ENCODE data around the gene MAGI1.
A peak's percentile ranks its signal among the peaks of the same experiment; 100 is the strongest.
"Not testable (repeated sequence)": the region's sequence is repeated elsewhere in the genome, so short reads cannot be mapped to it uniquely, and the experiment has no call there.

MAGI1 gene

DNA sequence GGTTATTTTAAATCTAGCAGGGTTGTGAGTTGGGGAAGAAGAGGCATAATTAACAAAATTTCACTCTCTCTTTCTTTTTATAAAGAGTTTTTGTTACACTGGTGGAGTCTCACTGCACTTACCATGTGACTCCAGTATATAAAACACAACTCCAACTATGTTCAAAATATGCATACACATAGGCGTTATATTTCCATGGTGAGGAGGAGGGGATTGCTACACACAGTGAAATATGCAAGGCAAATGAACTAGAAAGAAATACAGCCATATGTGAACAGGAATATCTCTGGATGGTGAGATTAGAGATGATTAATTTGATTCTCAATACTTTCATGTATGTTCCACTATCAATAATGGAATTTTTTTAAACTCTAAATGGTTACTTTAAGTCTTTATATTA lies 385.0 kb downstream of the MAGI1 start:
- DNase-seq, result no peak

DNA sequence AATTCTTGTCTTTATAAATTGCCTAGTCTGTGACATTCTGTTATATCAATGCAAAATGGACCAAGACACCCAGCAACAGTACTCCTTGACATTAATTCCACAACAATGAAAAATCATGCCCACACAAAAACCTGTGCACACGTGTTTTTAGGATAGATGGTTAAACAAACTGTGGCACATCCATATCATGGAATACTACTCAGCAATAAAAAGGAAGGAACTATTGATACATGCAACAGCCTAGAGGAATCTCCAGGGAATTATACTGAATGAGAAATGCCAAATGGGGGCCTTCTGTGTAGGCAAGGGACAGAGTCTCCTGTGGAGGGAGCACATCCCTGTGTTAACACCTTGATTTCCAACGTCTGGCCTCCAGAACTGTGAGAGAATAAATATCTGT lies 388.5 kb downstream of the MAGI1 start:
- DNase-seq, result no peak

DNA sequence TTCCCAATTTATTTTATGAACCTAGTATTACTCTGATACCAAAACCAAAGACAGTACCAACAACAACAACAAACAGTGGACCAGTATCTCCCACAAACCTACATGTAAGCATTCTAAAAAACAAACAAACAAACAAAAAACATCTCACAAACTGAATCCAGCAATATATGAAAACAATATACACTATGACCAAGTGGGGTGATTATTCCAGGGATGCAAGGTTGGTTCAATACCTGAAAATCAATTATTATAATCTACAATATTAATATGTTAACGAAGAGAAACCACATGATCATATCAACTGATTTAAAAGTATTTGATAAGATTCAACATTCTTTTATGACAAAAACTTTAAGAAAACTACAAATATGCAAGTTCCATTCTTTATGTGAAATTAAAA lies 391.3 kb downstream of the MAGI1 start:
- no peak for DNase-seq

DNA sequence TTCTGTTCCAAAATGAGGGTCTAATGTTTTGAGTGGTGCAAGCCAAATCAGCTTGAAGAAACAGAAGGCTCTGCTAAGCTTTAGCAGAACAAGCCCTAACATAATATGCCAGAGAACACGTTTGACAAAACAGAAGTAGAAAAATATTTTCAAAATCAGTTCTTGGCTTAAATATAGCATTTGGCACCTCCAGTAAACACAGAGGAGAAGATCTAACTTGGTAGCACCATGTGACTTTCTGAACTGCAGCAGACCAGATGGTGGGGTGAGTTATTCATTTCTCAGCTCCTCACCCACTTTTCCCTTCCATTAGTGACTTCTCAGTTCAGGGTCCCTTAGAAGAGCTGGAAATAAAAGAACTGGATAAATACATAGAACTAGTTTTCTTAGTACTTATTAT lies 395.8 kb downstream of the MAGI1 start:
- DNase-seq, result no peak

DNA sequence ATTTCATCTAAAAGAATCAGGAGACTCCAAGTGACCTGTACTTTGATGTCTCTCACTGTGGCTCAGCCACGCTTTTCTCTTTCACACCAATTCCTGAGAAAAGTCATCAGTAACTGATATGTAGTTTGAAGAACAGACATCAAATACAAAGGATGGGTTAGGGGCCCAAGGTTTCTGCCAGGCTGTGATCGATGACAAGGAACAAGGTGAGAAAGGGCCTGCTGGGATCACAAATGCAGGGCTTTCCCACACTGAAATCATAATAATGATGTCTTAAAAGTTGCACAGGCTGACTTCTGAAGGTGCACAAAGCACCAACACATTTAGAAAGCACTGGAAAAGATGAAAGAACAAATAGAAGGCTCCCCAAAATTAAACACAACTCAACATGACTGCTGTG lies 396.9 kb downstream of the MAGI1 start:
- no peak for DNase-seq

DNA sequence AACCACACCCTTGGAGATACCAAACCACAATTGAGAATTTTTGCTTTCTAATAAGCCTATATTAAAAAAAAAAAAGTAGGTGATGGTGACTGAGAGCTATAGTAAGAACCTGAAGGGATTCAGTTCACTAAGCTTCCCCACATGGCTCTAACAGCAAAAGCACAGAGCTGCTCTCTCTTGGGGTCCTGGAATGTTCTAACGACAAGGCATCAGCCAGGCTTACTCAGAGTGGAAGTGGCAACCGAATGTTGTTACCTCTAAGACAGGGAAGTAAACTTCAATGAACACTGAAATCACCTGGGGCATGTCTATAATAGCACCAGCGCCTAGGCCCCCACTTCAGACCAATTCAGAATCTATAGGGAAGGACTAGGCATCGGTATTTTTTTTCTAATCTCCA lies 397.7 kb downstream of the MAGI1 start:
- no peak for DNase-seq

DNA sequence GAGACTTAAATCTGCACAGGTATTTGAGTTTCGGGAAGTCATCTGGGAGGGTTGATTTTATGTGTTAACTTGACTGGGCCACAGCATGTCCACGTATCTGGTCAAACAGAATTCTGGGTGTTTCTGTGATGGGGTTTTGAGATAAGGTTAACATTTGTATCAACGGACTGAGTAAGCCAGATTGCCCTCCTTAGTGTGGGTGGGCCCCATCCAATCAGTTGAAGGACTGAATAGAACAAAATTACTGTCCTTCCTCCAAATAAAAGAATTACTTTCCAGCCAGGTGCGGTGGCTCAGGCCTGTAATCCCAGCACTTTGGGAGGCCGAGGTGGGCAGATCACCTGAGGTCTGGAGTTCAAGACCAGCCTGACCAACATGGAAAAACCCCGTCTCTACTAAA lies 399.3 kb downstream of the MAGI1 start:
- no peak for DNase-seq

DNA sequence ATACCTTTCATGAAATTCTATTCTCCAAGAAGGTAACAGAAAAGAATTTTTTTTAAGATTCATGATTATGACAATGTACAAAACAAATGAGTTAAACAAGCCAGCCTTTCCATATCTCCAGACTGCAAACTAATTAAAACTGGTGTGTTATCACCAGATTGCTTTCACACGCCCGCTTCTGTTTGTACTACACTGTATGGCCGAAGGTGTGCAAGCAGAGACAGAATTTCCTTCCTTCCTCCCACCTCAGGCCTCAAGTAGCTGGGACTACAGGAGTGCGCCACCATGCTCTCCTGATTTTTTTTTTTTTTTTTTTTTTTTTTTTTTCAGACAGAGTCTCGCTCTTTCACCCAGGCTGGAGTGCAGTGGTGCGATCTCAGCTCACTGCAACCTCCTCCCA lies 400.4 kb downstream of the MAGI1 start:
- no peak for DNase-seq

DNA sequence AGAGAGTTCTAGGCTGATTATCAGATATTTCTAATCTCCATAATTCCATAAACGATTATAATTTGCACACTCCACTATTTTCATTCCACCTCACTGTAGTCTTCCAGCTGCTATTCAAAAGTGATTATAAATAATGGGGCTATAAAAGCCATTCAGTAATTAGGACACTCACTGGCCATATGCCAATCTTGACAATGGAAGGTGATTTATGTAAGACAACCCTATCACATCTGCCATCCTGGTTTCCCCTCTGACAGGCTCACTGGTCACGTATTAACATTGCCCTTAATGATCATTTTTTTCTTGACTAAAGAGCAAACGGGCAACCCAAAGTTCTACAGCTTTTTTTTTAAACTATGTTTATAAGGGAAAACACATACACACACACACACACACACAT lies 402.4 kb downstream of the MAGI1 start:
- DNase-seq, result no peak

DNA sequence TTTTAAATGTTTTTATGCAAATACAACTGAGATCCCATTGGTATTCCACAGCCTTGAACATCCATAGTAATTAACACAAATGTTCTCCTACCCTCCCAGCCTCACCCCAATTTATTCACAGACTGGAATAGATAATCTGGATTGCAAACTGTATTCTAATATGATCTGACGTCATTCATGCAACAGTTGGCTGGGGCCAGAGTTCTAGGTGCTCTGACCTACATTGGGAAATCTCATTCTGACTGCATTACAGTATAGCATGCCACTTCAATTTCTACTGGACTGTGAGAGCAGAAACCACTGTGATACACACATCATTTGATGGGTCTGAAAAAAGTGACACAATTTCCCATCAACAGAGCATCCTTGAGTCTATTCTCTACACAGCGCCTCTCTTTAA lies 403.1 kb downstream of the MAGI1 start:
- DNase-seq, result no peak

DNA sequence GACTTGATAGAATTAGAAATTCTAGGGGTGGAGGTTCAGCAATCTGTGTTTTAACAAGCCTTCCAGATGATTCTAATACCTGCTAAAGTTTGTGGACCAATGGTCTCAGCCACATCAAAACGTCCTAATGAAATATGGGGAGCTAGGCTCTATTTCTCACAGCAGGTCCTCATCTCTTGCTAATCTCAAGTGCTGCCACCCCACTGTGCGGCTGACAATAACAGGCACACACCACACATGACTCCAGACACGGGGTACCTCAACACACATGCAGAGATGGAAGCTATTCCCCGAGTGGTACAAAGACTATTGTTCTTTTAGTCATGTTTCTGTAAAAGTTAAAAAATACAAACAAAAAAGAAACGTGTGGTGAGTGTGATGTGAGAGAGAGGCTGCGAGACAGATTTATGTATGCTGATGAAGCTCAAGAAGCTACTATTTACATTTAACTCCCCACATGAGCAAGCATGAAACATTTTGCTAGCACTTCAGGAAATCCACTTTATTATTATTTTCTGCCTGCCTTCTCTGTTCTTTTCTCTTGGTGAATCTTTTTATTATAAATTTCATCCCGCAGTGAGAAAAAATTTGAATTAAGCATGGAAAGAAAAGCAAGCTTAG lies 405.6 kb downstream of the MAGI1 start:
- DNase-seq, result no peak

DNA sequence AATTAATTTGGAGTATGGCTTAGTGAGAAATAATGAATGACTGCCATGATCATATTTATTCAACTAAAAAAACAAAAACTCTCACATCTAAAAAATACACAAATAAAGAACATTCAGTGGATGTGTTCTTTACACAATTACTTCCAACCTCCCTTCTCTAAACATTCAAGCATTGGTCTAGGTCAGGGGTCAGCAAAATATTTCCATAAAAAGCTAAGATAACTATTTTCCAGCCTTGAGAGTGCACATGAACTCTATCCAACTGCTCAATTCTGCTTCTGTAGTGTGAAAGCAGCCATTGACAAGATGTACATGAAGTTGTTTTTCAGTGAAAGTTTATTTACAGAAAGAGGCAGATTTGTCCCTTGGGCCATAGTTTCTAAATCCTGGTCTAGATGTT lies 406.3 kb downstream of the MAGI1 start:
- no peak for DNase-seq

DNA sequence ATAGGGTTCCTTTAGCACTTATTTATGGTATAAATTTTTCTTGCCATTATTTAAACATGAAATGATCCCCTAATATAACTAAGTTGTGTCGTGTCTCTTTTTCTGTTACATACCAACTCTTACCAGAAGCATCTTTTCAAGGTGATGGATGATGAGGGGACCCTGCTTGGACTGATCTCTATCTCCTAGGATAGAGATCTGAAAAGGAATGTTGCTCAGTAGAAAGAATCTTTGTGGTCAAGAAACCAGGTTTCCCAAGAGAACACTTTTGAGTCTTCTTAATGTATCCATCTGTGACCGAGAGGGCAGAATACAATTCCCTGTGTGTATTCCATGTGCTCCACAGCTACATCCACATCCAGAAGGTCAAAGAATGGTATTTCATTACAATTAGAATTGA lies 409.7 kb downstream of the MAGI1 start:
- DNase-seq, result no peak

DNA sequence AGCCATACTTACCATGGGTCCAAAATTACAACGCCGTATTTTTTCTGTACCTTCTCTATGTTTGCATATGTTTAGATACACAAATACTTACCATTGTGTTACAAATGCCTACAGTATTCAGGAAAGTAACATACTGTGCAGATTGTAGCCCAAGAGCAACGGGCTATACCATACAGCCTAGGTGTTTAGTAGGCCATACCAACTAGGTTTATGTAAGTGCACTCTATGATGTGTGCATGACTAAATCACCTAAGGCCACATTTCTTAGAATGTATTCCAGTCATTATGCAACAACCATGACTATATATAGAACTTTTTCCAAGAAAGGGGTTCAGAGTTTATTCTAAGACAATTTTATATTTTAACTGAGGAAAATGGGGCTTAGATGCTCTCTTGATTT lies 411.7 kb downstream of the MAGI1 start:
- DNase-seq, result peak; percentile 4

DNA sequence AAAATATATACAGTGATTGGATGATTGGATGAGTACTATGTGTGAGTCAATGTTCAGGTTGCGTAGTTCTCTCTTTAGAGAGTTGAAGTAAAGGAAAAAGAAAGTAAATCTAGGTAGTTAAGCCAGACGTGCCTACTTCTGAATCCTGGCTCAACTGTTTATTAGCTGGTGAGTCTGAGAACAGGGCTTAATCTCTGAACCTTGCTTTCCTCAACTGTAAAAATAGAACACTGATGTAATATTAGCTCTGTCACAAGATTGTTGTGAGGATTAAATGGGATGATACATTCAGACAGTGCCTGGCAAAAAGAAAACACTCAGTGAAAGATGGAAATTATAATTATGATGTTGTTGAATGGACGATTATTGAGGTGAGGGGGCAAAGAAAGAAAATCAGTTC lies 413.4 kb downstream of the MAGI1 start:
- DNase-seq, result no peak

DNA sequence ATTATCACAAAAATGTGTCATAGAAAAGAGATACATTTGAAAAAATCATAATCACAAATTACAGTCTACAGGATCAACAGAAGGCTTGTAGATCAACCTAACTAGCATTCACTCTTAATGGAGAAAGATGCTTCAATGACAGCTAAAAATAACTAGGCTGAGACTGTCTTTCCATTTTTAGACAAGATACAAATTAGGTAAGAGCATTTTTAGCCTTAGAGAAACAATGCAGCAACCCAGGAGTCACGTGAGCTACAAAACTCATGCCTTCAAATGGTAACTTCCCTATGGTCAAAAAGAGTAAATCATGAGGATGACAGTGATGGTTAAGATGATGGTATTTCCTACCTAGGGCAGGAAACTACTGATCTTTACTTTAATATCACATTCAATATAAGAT lies 415.4 kb downstream of the MAGI1 start:
- DNase-seq, result no peak

DNA sequence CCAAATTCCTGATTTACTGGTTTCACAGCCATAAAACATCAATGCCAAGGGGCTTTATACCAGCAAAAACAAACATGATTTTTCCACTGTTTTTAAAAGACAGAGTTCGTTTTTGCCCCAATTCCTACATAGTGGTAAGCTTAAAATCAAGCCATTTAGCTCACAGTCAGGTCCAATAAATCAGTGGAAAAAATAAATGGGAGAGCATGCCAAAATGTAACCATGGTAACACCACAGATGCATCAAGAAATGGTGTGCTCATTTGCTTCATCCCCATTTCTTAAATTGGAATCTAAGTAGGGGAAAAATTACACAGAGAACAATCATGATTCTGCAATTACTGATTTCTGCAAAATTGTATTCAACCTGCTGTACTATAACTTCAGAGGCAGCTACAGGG lies 418.8 kb downstream of the MAGI1 start:
- DNase-seq, result no peak

DNA sequence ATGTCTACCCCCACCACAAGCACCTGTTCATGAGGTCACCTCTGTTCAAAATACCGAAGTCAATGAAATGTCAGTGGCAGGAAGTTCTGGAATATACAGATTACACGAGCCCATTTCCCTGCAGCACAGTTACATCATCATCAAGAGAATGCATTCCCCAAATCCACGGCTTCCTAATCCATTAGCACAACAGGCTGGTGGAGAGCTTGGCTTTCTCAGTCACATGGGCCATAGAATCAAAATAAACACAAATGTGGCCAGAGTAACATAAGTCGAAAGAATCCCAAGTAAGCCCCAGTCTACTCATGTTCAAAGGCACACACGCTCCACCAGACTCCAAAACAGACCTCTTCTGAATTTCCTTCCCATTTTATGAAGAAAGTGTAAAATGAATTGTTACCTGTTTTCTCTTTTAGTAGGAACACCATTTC lies 419.3 kb downstream of the MAGI1 start:
- peak; percentile 31 for DNase-seq

DNA sequence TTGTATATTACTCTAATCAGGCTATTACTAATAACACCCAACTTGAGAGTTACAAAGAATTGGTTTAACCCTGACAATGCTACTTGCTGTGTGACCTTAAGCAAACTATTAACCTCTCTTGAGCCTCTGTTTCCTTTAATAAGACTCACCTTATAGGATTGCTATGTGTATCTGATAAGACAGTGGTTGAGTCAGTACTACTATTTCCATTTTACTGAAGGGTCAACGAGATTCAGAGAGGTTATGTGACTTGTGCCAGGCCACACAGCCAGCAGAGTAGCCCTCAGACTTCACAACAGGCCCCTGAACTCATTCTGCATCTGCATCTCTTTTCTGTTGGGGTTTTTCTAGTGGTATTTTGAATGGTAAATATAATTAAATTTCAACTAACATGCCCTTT lies 420.1 kb downstream of the MAGI1 start:
- no peak for DNase-seq

DNA sequence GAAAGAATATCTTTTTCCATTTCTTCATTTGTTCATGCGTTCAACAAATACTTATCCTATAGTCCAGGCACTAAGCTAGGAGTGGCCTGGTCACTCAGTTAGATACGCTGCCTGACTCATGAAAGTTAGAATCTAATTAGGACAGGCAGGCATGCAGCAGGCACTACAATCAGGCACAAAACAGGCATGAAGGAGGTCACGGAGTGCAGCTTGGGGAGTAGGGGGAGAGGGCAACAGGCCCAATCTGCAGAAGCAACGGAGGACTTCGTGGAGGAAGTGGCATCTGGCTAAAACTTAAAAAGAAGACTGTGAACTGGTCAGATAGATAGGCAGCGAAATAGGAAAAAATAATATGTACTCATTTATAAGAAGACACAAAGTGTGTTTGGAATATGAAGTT lies 420.9 kb downstream of the MAGI1 start:
- DNase-seq, result no peak

DNA sequence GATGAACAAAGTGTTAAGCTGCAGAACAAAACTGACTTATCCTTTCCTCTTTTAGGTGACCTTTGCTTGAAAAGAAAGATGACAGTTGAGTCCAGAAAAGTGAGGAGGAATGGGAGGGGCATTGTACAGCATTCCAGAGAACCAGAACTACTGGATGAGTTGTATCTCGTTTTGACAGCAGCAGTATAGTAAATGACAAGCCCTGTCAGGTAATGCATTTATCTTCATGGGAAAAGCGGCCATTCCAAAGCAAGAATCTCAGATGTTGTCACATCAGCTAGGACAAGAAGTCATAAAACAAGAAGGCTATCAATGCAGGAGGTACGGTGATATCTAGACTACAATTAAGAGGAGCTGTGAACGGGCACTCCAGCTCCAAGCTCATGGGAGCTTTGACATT lies 421.5 kb downstream of the MAGI1 start:
- DNase-seq, result no peak

DNA sequence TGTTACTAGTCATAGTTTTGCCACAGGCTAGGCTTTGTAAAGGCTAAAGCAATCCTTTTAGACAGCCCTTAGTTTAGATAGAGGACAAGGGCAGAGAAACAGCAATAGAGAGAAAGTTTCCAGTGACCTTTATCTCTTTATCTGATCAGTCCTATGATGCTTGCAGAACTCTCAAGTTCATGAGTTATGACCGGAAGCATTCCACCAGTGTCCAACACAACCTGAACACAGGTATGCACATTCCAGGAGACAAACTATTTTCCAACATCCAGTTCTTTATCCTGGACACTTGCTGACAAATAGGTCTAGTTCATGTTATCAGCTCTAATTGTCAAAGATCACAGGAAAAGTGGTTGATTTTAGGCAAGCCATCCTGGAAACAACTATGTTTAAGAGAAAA lies 422.2 kb downstream of the MAGI1 start:
- no peak for DNase-seq

DNA sequence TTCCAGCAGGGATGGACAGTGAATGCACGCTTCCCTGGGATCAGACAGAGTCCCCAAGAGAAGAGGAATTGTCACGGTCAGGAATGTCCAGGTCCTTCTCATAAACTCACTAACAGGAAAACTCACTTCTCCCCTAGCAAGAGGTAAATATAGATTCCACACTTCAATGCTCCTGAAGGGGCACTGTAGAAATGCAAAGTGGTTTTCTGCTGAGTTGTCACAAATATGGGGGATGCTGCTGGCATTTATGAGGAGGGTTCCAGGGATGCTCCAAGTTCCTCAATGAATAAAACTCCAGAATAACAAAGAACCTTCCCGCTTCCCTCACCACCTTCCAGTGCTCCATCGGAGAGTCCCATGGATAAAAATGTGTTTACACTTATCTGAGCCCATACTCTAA lies 423.4 kb downstream of the MAGI1 start:
- DNase-seq, result no peak

DNA sequence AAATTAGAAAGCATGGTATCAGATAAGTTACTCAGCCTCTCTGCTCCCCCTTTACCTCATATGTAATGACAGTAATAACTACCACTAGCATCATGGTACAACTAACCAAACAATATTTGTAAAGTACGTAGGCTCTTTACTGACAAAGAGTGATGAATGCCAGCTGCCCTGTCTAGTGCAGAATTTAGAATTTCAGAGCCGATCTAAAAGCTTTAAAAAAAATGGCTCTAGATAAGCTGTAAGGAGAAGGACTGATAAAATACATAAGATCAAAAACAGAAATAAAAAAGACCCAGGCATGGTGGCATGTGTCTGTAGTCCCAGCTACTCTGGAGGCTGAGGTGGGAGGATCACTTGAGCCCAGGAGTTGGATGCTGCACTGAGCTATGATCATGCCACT lies 424.1 kb downstream of the MAGI1 start:
- no peak for DNase-seq

DNA sequence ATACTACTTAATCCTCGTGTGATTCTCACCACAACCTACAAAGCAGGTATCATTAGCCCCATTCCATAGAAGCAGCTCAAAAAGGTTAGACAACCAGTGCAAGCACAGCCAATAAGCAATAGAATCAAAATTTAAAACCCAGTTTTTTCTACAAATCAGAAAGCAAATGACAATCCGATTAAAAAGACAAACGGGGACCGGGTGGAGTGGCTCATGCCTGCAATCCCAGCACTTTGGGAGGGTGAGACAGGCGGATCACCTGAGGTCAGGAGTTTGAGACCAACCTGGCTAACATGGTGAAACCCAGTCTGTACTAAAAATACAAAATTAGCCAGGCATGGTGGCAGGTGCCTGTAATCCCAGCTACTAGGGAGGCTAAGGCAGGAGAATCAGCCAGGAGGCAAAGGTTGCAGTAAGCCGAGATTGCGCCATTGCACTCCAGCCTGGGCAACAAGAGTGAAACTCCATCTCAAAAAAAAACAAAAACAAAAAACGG lies 430.7 kb downstream of the MAGI1 start:
- DNase-seq, result not testable (repeated sequence)

DNA sequence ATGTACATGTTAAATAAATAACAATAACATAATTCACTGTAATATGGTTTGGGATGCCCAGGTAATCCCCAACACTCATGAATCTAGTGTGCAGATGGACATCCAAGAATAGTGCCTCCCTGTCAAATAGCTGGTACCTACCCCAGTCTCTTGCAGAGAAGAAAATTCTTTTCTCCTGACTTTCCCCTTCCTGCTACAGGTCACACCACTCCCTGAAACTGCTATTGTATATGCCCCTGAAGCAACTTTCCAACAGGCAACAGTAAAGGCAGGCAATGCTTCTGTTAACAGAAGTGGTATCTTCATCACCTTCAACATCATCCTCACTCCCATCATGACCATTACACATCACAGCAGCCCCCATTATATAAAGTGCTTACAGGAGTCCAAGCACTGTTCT lies 431.6 kb downstream of the MAGI1 start:
- DNase-seq, result peak; percentile 9

All from EL (cell line).